DND-41 (cell line): ENCODE measurements around the gene SLC25A42.

Experiments used
- EZH2 ChIP-seq: IDR thresholded peaks from 3 replicates; pipeline ENCODE4 v1.6.1; 2012; ENCODE audit warnings: borderline replicate concordance, low read depth, mild to moderate bottlenecking, moderate library complexity, low read length, inconsistent platforms; ENCODE audit not compliant: severe bottlenecking
- TF ChIP-seq, protein P1 (sequence below): IDR thresholded peaks from 2 replicates; pipeline ENCODE4 v1.5.1; 2012; ENCODE audit warnings: borderline replicate concordance, low read length, moderate library complexity, mild to moderate bottlenecking; ENCODE audit not compliant: poor library complexity, severe bottlenecking; ENCODE audit errors: extremely low read depth

DNA sequence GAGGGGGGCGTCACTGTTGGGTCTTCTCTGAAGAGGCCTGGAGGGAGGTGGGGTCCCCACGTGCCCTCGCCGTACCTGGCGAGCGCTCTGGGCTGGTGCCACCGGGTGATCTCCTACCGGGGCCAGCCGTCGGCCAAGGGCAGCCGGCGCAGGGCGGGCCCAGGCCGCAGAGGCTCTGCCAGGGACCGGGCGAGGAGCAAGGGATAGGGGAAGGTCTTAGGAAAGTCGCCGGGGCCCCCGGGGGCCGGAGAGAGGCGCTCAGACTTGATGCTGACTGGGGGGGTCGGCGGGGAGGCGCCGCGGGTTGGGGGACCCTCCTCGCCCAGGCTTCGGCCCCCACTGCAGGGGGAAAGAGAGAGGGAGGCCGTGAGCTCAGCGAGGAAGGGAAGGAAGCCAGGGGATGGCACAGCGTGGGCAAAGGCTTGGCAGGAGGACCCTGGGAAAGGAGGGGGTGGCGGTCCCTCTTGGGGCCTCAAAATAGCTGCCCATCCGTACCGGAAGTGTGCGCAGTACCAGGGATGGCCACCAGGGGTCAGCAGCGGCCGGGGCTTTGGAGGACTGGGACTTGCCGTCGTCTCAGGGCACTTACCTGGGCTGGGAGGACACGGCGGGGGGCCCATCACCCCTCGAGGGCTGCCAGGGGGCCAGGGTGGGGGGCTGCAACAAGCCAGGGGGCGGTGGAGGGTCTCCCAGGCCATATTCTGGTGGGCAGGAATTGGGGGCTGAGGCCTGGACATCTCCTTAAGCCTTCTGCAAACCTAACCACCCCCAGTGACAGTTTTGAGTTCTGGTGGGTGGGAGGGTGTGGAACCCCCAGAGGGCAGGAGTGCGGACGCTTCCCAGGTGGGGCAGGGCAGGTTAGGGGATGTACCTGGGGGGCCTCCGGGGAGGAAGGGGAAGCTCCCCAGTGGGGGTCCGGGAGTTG is 82.2 kb downstream of the SLC25A42 start:
- TF ChIP-seq, protein P1, sequence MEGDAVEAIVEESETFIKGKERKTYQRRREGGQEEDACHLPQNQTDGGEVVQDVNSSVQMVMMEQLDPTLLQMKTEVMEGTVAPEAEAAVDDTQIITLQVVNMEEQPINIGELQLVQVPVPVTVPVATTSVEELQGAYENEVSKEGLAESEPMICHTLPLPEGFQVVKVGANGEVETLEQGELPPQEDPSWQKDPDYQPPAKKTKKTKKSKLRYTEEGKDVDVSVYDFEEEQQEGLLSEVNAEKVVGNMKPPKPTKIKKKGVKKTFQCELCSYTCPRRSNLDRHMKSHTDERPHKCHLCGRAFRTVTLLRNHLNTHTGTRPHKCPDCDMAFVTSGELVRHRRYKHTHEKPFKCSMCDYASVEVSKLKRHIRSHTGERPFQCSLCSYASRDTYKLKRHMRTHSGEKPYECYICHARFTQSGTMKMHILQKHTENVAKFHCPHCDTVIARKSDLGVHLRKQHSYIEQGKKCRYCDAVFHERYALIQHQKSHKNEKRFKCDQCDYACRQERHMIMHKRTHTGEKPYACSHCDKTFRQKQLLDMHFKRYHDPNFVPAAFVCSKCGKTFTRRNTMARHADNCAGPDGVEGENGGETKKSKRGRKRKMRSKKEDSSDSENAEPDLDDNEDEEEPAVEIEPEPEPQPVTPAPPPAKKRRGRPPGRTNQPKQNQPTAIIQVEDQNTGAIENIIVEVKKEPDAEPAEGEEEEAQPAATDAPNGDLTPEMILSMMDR = peak; percentile 98
- TF ChIP-seq EZH2 = no peak
